HEK293T (cell line): ENCODE results near the gene KLK2.
"Not testable (repeated sequence)": the region's sequence is repeated elsewhere in the genome, so short reads cannot be mapped to it uniquely, and the experiment has no call there.

Source experiments
- ARNT ChIP-seq: fragments of 450-650 bp; IDR thresholded peaks from 2 replicates; pipeline ENCODE4 v1.6.1; 2017; ENCODE audit warnings: mild to moderate bottlenecking
- BHLHE40 ChIP-seq: fragments of 450-650 bp; IDR thresholded peaks from 2 replicates; pipeline ENCODE4 v1.6.1; 2016; ENCODE audit warnings: mild to moderate bottlenecking, moderate library complexity, borderline replicate concordance
- CTBP1 ChIP-seq: fragments of 450-650 bp; IDR thresholded peaks from 2 replicates; pipeline ENCODE4 v1.6.1; 2016; ENCODE audit warnings: borderline replicate concordance
- ELF4 ChIP-seq: fragments of 450-650 bp; IDR thresholded peaks from 2 replicates; pipeline ENCODE4 v1.6.1; 2017; ENCODE audit warnings: antibody characterized with exemption
- FOXA1 ChIP-seq: fragments of 450-650 bp; IDR thresholded peaks from 2 replicates; pipeline ENCODE4 v1.6.1; 2016; ENCODE audit warnings: mild to moderate bottlenecking
- FOXM1 ChIP-seq: fragments of 450-650 bp; IDR thresholded peaks from 2 replicates; pipeline ENCODE4 v1.6.1; 2017; ENCODE audit warnings: mild to moderate bottlenecking, borderline replicate concordance
- HDGF ChIP-seq: fragments of 450-650 bp; IDR thresholded peaks from 2 replicates; pipeline ENCODE4 v1.6.1; 2017; ENCODE audit warnings: antibody characterized with exemption, borderline replicate concordance
- NFRKB ChIP-seq: fragments of 450-650 bp; IDR thresholded peaks from 2 replicates; pipeline ENCODE4 v1.6.1; 2016; ENCODE audit warnings: mild to moderate bottlenecking, moderate library complexity
- PKNOX1 ChIP-seq: fragments of 450-650 bp; IDR thresholded peaks from 2 replicates; pipeline ENCODE4 v1.6.1; 2016
- SP1 ChIP-seq: fragments of 450-650 bp; IDR thresholded peaks from 2 replicates; pipeline ENCODE4 v1.6.1; 2017
- SUZ12 ChIP-seq: fragments of 450-650 bp; IDR thresholded peaks from 2 replicates; pipeline ENCODE4 v1.6.1; 2016; ENCODE audit warnings: mild to moderate bottlenecking
- TARDBP ChIP-seq: fragments of 450-650 bp; IDR thresholded peaks from 2 replicates; pipeline ENCODE4 v1.6.1; 2016
- ZNF384 ChIP-seq: fragments of 450-650 bp; IDR thresholded peaks from 2 replicates; pipeline ENCODE4 v1.6.1; 2016

GRCh38 chr19:50896089-50896590 is 22.9 kb downstream of the KLK2 start:
- not testable (repeated sequence) for TF ChIP-seq TARDBP, BHLHE40, FOXM1, SP1, HDGF, ZNF384, FOXA1, ARNT, CTBP1, SUZ12, ELF4, NFRKB, PKNOX1
